ENCODE measurements around the gene IMMT. TPM values are rescaled to one million over a fixed set of nuclear protein-coding genes. Genes with fewer than 3 reads are reported as not detected.

IMMT gene
- total and polyA plus RNA-seq, 2 donors (not counting 1 experiment from before 2014, with no cell fraction given) = 23.5 to 66.0 TPM

DNA sequence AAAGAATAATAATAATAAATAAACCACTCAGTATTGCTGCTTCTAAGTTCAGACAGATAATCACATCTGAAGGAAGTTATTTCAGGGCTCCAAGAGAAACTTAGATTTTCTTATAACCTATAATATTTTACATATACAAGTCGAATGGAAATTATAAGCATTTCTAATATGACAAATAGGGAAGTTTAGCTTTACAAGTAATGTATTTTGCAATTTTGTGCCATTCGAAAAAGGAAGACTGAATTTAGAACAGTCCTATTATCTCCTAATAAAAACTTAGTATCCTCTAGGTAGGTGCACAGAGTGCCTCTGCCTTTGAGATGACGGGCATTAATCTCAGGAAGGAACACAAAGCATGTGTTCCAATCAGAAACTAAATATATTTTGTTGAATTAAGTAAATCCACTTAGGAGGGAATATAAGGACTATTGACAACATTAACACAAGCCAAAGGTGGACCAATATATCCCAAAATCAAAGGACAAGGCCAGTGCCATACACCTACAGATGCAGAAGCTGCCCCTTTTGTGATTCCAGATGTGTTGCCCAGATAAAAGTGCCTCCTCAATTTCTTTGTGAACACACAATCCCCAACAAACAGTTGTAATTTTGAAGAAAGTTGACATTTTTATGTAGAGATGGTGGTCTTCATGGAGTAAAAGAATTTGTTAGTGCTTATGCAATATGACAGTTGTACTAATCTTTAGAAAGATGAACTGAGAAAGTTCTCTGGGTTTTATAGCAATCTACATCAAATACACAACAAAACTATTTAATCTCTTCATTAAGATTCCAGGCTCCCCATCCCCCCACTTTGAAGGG is 52.6 kb downstream of the IMMT start:
- Histone ChIP-seq H3K27ac (ENCODE audit: low read length in 2 of 2) (no peak overlapping the region), H3K9ac (ENCODE audit: low read length) (no peak overlapping the region), H3K4me3 (ENCODE audit: control extremely low read depth in 1 of 5, extremely low read depth in 1 of 5, insufficient read depth in 1 of 5, low read depth in 2 of 5, low read length in 4 of 5) (no peak overlapping the region), H3K4me1 (ENCODE audit: control insufficient read depth in 2 of 2, insufficient read depth in 2 of 2, low read length in 2 of 2) (no peaks in the 10 kb centered on the region), H3K79me2 (ENCODE audit: control insufficient read depth, insufficient read depth, low read length) (no peaks in the 10 kb centered on the region), H3K9me3 (ENCODE audit: control extremely low read depth in 1 of 3, control insufficient read depth in 2 of 3, insufficient read depth in 1 of 3, low read length in 2 of 3) (no peaks in the 10 kb centered on the region), H2AFZ (ENCODE audit: insufficient read depth, low read depth, low read length, poor library complexity, severe bottlenecking) (no peak overlapping the region), H3K36me3 (replicated peaks in 1 of 2; ENCODE audit: control extremely low read depth in 1 of 2, control insufficient read depth in 1 of 2, extremely low read depth in 1 of 2, insufficient read depth in 2 of 2, low read length in 1 of 2) (peaks cover 5 to 76% of the 10 kb centered on the region in 2 experiments), H4K20me1 (ENCODE audit: control insufficient read depth, insufficient read depth, low read length, poor library complexity, severe bottlenecking) (no peaks in the 10 kb centered on the region), H3K27me3 (replicated peaks in 1 of 4; ENCODE audit: control extremely low read depth in 1 of 4, control insufficient read depth in 3 of 4, insufficient read depth in 4 of 4, low read length in 3 of 4) (no peaks in the 10 kb centered on the region), H3K4me2 (replicated peaks; ENCODE audit: low read depth, low read length, poor library complexity, severe bottlenecking) (no peak overlapping the region)
- H3K4me1 Mint-ChIP-seq = peaks cover under 1% of the 10 kb centered on the region
- WGBS (ENCODE audit: insufficient coverage) = no CpG with 5 or more reads among the region's 3 CpGs
- ChIA-PET POLR2A (no interaction called here), CTCF (no interaction called here)
- no peak for TF ChIP-seq EZH2 (IDR thresholded peaks at IDR 0.05; ENCODE audit: borderline replicate concordance, insufficient read depth, low read depth, low read length, poor library complexity, severe bottlenecking)
- TF ChIP-seq CTCF (IDR thresholded peaks at IDR 0.05) = no peak
- intact Hi-C loops (cut with micrococcal nuclease) = no loop called here
- H3K27ac Mint-ChIP-seq = no peak overlapping the region
- no peaks in the 10 kb centered on the region for H3K9me3 Mint-ChIP-seq (ENCODE audit: insufficient read depth)
- H3K4me3 Mint-ChIP-seq = no peak overlapping the region
- no peak for ATAC-seq (ENCODE audit: low read depth)
- DNase-seq = no peak
- no peaks in the 10 kb centered on the region for H3K27me3 Mint-ChIP-seq

- ChIA-PET POLR2A (interaction anchor here (0.6 to 0.7 kb wide), 2 partner anchors 9 to 319 kb away, joined by 5 to 6 read pairs; no protein-coding TSS in a partner anchor), CTCF (interaction anchor here (1.0 kb wide), 1 partner anchor 482 kb away, joined by 3 read pairs; no protein-coding TSS in a partner anchor)
- intact Hi-C loops (cut with micrococcal nuclease) = no loop called here
- Histone ChIP-seq H3K79me2 (ENCODE audit: control insufficient read depth, insufficient read depth, low read length) (no peaks in the 10 kb centered on the region), H3K4me2 (replicated peaks; ENCODE audit: low read depth, low read length, poor library complexity, severe bottlenecking) (no peak overlapping the region), H2AFZ (ENCODE audit: insufficient read depth, low read depth, low read length, poor library complexity, severe bottlenecking) (no peak overlapping the region), H3K36me3 (replicated peaks in 1 of 2; ENCODE audit: control extremely low read depth in 1 of 2, control insufficient read depth in 1 of 2, extremely low read depth in 1 of 2, insufficient read depth in 2 of 2, low read length in 1 of 2) (peaks cover 7 to 77% of the 10 kb centered on the region in 2 experiments), H3K4me1 (ENCODE audit: control insufficient read depth in 2 of 2, insufficient read depth in 2 of 2, low read length in 2 of 2) (no peaks in the 10 kb centered on the region), H3K27me3 (replicated peaks in 1 of 4; ENCODE audit: control extremely low read depth in 1 of 4, control insufficient read depth in 3 of 4, insufficient read depth in 4 of 4, low read length in 3 of 4) (no peaks in the 10 kb centered on the region), H3K9me3 (ENCODE audit: control extremely low read depth in 1 of 3, control insufficient read depth in 2 of 3, insufficient read depth in 1 of 3, low read length in 2 of 3) (no peaks in the 10 kb centered on the region), H3K27ac (ENCODE audit: low read length in 2 of 2) (no peak overlapping the region), H4K20me1 (ENCODE audit: control insufficient read depth, insufficient read depth, low read length, poor library complexity, severe bottlenecking) (no peaks in the 10 kb centered on the region), H3K4me3 (ENCODE audit: control extremely low read depth in 1 of 5, extremely low read depth in 1 of 5, insufficient read depth in 1 of 5, low read depth in 2 of 5, low read length in 4 of 5) (no peak overlapping the region), H3K9ac (ENCODE audit: low read length) (no peak overlapping the region)
- no peaks in the 10 kb centered on the region for H3K9me3 Mint-ChIP-seq (ENCODE audit: insufficient read depth)
- no peak for DNase-seq
- WGBS (ENCODE audit: insufficient coverage) = 100% methylated on average over 3 of the region's 4 CpGs
- TF ChIP-seq CTCF (IDR thresholded peaks at IDR 0.05) = no peak
- TF ChIP-seq EZH2 (IDR thresholded peaks at IDR 0.05; ENCODE audit: borderline replicate concordance, insufficient read depth, low read depth, low read length, poor library complexity, severe bottlenecking) = no peak
- no peak overlapping the region for H3K27ac Mint-ChIP-seq
- H3K27me3 Mint-ChIP-seq = no peaks in the 10 kb centered on the region
- no peaks in the 10 kb centered on the region for H3K4me1 Mint-ChIP-seq
- ATAC-seq (ENCODE audit: low read depth) = no peak
- H3K4me3 Mint-ChIP-seq = no peak overlapping the region
Observed at GRCh38 chr2:86140969-86141392, 54.3 kb downstream of the IMMT start.

All from B cell (primary cell).